ENCODE measurements around the gene CSNK2A1. TPM values are rescaled to one million over a fixed set of nuclear protein-coding genes. Genes with fewer than 3 reads are reported as not detected.
"Not testable (repeated sequence)": the region's sequence is repeated elsewhere in the genome, so short reads cannot be mapped to it uniquely, and the experiment has no call there.

CSNK2A1 gene
- total RNA-seq, 2 donors from 2014 or later: 141 to 145 TPM

DNA sequence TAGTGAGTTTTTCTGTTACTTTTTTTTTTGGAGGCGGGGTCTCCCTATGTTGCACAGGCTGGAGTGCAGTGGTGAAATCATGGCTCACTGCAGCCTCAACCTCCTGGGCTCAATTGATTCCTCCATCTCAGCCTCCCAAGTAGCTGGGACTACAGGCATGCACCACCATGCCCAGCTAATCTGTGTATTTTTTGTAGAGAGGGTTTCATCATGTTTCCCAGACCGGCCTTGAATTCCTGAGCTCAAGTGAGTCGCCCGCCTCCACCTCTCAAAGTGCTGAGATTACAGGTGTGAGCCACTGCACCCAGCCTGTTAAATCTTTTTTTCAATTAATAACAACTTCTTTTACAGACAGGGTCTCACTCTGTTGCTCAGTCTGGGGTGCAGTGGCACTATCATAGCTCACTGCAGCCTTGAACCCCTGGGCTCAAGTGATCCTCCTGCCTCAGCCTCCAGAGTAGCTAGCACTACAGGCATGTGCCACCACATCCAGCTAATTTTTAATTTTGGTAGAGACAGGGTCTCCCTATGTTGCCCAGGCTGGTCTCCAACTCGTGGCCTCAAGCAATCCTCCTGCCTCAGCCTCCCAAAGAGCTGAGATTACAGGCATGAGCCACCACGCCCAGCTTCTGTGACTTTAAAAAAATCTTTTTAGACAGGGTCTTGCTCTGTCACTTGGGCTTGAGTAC, 66.9 kb downstream of the CSNK2A1 start:
- H3K36me3 Mint-ChIP-seq (ENCODE audit: low read depth): peaks cover 47% of the 10 kb centered on the region
- not testable (repeated sequence) for H3K9me3 Mint-ChIP-seq; H3K4me3 Mint-ChIP-seq; H3K4me1 Mint-ChIP-seq; H3K27me3 Mint-ChIP-seq; ATAC-seq (replicated peaks); H3K27ac Mint-ChIP-seq

DNA sequence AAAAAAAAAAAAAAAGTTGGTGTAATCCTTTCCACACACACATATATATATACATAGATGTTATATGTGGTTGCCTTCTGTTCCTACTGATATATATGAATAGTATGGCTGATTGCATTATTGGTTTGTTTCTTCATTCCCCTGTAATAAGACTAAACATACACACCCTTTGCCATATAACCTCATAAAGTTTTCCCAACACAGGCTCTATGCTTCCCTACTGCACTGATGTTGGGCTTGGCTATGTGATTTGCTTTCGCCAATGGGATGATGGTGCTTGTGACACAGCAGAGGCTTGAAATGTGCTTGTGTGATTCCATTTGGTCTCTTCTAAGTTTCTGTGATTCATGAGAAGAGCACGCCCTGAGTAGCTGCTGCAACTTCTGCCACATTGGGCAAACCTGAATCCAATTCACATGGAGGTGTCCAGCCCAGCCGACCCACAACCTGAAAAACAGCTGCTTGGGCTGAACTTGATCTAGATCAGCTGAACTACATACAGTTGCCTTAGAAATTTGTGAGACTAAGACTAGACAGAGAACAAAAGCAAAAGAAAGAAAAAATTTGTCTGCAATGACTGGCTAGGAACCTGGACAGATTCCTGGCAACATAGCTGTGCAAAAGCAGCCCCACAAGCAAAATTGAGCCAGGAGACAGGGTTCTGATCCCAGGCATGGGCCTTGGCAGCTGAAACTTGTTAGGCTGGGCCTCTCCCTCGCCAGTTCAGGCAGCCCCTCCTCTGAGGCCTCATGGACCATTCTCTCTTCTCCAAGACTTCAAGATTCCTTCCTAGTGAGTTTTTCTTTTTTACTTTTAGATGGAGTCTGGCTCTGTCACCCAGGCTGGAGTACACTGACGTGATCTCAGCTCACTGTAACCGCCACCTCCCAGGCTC, 67.9 kb downstream of the CSNK2A1 start:
- Mint-ChIP-seq H3K36me3 (ENCODE audit: low read depth) (peaks cover 44% of the 10 kb centered on the region), H3K4me1 (peaks cover 4% of the 10 kb centered on the region), H3K4me3 (no peak overlapping the region), H3K27ac (no peak overlapping the region), H3K9me3 (no peaks in the 10 kb centered on the region), H3K27me3 (no peaks in the 10 kb centered on the region)
- ATAC-seq (replicated peaks): no peak

DNA sequence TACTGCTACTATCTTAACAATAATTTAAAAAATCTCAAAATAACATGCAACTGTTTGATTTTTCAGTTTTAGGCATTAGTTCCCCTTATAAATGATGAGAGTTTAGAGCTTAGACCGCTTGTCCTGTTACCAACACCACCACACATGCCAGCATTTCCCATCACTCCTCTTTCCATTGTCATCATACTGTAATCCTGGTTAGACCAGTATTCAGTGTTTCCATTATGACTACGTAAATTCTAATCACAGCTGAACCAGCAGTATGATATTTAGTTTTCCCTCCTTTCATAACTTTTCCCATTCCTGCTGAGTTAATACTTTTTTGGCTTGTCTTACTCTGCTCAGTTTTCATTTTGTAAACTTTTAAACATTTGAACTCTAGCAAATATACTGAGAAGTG, 69.0 kb downstream of the CSNK2A1 start:
- no peaks in the 10 kb centered on the region for H3K27me3 Mint-ChIP-seq
- H3K4me1 Mint-ChIP-seq: peaks cover 4% of the 10 kb centered on the region
- H3K36me3 Mint-ChIP-seq (ENCODE audit: low read depth): peaks cover 33% of the 10 kb centered on the region
- peak overlapping the region; percentile 47 for H3K27ac Mint-ChIP-seq
- H3K9me3 Mint-ChIP-seq: no peaks in the 10 kb centered on the region
- no peak overlapping the region for H3K4me3 Mint-ChIP-seq
- ATAC-seq (replicated peaks): no peak

DNA sequence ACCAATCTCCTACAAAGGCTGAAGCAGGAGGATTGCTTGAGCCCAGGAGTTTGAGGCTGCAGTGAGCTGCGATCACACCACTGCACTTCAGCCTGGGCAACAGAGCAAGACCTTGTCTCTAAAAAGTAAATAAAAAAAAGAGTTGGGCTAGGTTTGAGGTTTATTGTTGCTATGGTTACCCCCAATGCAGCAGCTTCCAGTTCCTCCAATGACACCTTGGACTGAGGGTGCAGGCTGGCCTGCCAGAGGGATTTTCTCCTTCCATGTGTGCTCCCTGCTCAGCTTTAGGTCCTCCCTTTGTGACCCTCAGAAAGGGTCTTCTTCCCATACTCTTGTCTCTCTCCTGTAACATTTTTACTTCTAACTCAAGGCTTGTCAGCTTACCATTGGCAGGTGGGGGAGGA, 70.7 kb downstream of the CSNK2A1 start:
- Mint-ChIP-seq H3K9me3 (no peaks in the 10 kb centered on the region), H3K27me3 (no peaks in the 10 kb centered on the region), H3K36me3 (ENCODE audit: low read depth) (peaks cover 16% of the 10 kb centered on the region), H3K4me1 (no peaks in the 10 kb centered on the region), H3K4me3 (no peak overlapping the region), H3K27ac (no peak overlapping the region)
- no peak for ATAC-seq (replicated peaks)

DNA sequence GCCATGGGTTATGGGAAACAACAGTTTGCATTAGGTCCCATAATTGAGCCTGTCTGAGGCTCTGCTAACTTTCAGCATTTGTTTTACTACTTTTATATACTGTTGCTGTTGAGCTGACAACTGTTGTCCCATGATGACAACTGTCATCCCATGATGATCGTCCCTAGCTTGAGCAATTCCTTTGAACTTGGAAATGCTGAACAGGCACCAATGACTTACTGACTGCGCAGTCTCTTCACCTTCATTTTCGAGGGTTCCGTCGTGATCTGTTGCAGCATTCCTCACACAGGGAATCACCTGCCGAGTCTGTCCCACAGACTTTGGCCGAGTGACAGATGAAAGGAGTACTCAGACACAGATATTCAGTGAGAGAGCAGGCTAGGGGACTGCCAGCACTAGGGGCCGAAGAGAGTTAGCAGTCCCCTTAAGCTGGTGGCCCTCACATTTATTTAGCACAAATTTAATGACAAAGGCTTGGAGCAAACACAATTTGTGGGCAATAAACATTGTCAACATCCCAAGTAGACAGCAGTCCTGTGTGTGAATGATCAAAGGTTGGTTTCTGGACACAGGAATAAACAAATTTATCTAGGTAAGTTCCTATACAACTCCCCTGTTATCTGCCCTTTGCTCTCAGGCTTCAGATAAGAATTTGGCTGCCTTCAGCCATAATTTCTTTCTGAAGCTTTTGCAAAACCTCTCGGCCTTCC, 71.3 kb downstream of the CSNK2A1 start:
- no peak for ATAC-seq (replicated peaks)
- H3K9me3 Mint-ChIP-seq: no peaks in the 10 kb centered on the region
- H3K4me3 Mint-ChIP-seq: no peak overlapping the region
- no peak overlapping the region for H3K27ac Mint-ChIP-seq
- no peaks in the 10 kb centered on the region for H3K4me1 Mint-ChIP-seq
- peaks cover 10% of the 10 kb centered on the region for H3K36me3 Mint-ChIP-seq (ENCODE audit: low read depth)
- no peaks in the 10 kb centered on the region for H3K27me3 Mint-ChIP-seq

DNA sequence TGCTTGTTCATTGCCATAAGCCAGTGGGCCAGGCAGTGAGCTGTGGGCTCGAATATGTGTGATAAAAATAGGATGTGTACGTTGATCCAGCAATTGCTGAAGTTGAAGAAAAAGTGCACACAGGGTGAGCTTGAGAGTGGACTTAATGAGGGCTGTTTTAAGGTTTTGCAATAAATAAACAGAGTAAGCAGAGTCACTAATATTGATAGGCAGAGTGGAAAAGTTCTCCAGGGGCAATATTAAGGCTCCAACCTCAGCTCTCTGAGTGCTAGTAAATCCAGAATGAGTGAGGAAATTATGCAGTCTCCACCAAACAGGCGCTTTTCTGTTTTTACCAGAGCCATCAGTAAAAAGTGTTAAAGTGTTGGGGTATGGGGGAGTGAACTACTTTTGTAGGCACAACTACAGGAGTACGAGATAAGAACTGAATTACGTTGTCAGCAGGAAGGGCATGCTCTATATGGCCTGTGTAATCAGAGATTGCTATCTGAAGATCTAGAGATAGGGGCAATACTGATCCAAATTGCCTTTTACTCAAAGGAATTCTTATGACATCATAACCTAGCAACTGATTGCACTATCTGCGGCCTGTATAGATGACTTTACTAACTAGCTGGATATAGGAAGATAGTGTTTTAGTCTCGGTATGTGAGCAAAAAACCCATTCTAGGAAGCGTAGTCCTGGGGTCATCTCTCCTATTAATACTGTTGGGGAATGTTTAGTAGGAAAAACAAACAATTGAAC, 73.7 kb downstream of the CSNK2A1 start:
- Mint-ChIP-seq H3K4me3 (no peak overlapping the region), H3K27me3 (no peaks in the 10 kb centered on the region), H3K9me3 (no peaks in the 10 kb centered on the region), H3K27ac (no peak overlapping the region), H3K4me1 (no peaks in the 10 kb centered on the region), H3K36me3 (ENCODE audit: low read depth) (peaks cover 5% of the 10 kb centered on the region)
- no peak for ATAC-seq (replicated peaks)

DNA sequence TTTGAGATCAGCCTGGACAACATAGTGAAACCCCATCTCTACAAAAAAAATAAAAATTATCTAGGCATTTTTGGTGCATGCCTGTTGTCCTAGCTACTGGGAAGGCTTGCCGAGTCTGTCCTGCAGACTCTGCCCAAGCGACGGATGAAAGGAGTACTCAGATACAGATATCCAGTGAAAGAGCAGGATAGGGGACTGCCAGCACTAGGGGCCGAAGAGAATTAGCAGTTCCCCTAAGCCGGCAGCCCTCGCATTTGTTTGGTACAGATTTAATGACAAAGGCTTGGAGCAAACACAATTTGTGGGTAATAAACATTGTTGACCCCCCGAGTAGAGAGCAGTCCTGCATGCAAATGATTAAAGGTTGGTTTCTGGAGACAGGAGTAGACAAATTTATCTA, 75.8 kb downstream of the CSNK2A1 start:
- no peak for ATAC-seq (replicated peaks)
- Mint-ChIP-seq H3K4me3 (no peak overlapping the region), H3K9me3 (no peaks in the 10 kb centered on the region), H3K4me1 (peaks cover 6% of the 10 kb centered on the region), H3K27me3 (no peaks in the 10 kb centered on the region), H3K27ac (no peak overlapping the region), H3K36me3 (ENCODE audit: low read depth) (no peaks in the 10 kb centered on the region)

DNA sequence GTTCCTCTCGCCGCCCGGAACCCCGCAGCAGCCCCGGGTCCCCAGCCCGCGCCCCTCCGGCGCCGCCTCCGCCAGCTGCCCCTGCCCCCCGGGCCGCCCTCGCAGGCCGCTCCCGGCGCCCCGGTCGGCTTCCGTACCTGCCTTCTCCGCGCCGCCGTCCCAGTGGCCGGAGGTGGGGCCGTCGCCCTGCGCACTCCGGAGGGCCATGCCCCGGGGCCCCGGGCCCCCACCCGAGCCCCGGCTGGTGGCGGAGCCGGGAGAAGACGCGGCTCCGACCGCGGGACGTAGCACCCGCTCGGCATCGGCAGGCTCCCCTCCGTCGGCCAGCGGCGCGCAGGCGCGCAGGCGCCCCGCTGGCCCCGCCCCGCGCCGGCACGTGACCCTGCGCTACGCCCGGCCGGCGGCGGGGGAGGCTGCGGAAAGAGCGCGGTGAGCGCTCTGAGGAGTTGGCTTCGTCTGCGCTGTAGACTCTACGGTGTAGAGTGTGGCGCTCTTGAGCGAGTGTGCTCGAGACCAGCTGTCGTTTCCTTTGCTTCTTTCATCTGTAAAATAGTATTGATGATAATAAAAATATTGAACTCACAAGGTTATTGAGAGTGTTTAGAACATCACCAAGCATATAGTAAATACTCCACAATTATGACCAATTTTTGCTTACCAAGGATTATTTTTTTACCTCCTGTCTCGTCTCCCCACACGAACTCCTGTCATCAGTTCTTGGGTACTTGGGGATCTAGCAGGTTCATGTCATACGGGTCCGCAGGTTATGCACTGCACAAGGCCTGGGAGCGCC, 81.2 kb downstream of the CSNK2A1 start, which contains the start of gene TBC1D20:
TBC1D20 (minus strand) TSS at position 335 of the 793 bp plus-strand sequence; CDS start at position 207, 128 bp downstream.
- peak within 1 kb of the TSS; percentile 97 for H3K27ac Mint-ChIP-seq
- no peaks in the 10 kb centered on the region for H3K27me3 Mint-ChIP-seq
- peaks cover 22% of the 10 kb centered on the region for H3K36me3 Mint-ChIP-seq (ENCODE audit: low read depth)
- H3K9me3 Mint-ChIP-seq: no peaks in the 10 kb centered on the region
- H3K4me3 Mint-ChIP-seq: peak within 1 kb of the TSS; percentile 97
- H3K4me1 Mint-ChIP-seq: peaks cover 18% of the 10 kb centered on the region
- peak; percentile 99 for ATAC-seq (replicated peaks)

DNA sequence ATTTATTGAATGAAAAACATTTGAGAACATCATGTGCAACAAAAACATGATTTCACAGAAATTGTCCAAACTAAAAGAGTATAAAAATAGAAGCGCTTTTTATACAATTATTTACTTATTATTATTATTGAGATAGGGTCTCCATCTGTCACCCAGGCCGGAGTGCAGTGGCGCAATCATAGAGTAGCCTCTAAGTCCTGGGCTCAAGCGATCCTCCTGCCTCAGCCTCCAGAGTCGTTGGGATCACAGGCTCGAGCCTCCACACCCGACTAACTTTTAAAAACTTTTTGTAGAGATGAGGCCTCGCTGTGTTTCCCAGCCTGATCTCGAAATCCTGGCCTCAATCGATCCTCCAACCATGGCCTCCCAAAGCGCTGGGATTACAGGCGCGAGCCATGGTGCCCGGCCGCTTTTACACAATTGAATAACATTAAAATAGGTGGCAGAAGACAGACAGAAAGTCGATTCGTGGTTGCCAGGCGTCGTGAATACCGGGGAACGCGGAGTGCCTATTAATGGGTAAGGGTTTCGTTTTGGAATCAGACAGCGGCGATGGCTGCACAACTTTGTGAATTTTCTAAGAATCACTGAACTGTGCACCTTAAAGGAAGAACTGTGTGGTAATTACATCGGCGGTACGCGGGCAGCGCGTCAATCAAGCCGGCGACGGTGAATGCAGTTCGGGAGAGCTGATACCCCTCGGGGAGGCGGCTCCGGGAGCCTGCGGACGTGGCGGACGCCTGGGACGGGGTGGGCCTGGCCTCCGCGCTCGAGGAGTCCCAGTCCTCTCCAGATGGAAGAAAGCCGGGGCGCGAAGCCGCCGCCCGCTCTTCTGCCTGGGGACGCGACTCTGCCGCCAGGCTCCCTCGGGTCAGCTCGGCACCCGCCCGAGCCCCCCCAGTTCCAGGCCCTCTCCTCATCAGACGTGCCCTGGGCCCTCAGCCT, 82.1 kb downstream of the CSNK2A1 start:
- Mint-ChIP-seq H3K27me3 (no peaks in the 10 kb centered on the region), H3K9me3 (no peaks in the 10 kb centered on the region), H3K4me3 (peak overlapping the region; percentile 97), H3K36me3 (ENCODE audit: low read depth) (peaks cover 25% of the 10 kb centered on the region), H3K27ac (peak overlapping the region; percentile 97), H3K4me1 (peaks cover 21% of the 10 kb centered on the region)
- peak; percentile 41 for ATAC-seq (replicated peaks)

DNA sequence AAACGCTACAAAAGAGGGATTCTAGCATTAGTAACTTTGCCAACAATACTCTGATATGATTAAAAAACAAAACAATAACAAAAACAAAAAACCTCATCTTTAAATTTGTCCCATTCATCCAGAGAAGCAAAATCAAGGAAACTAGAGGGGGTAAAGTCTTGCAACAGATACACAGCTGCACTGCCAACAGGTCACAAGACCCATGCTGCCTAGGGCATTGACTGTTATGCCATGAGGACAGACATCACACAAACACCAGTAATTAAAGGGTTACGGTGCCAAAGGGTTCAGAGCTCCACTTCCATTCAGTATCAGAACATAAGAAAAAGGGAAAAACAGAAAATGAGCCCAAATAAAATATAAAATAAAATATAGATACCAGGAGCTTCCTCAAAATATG, 82.9 kb downstream of the CSNK2A1 start:
- Mint-ChIP-seq H3K4me3 (peak overlapping the region; percentile 97), H3K27me3 (no peaks in the 10 kb centered on the region)
- ATAC-seq (replicated peaks): no peak

DNA sequence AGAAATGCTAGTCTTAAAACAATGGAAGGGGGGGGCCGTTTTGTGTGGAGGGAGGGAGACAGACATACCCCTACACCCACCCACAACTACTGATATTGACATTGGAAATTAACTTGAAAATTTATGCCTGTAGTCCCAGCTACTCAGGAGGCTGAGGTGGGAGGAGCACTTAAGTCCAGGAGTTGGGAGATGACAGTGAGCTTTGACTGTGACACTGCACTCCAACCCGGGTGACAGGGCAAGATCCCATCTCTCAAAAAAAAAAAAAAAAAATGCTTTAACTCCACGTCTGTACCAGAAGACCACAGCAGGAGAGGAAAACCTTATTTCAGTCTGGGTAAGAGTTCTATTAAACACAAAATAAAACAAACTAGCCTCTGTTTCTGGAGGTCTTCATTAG, 83.4 kb downstream of the CSNK2A1 start:
- Mint-ChIP-seq H3K4me1 (peaks cover 21% of the 10 kb centered on the region), H3K27ac (peak overlapping the region; percentile 66), H3K36me3 (ENCODE audit: low read depth) (peaks cover 25% of the 10 kb centered on the region), H3K27me3 (no peaks in the 10 kb centered on the region), H3K4me3 (peak overlapping the region; percentile 97), H3K9me3 (no peaks in the 10 kb centered on the region)
- no peak for ATAC-seq (replicated peaks)

More for the DNA sequence above, 82.9 kb downstream of the CSNK2A1 start:
- peak overlapping the region; percentile 66 for H3K27ac Mint-ChIP-seq
- no peaks in the 10 kb centered on the region for H3K9me3 Mint-ChIP-seq
- H3K36me3 Mint-ChIP-seq (ENCODE audit: low read depth): peaks cover 25% of the 10 kb centered on the region
- peaks cover 21% of the 10 kb centered on the region for H3K4me1 Mint-ChIP-seq

DNA sequence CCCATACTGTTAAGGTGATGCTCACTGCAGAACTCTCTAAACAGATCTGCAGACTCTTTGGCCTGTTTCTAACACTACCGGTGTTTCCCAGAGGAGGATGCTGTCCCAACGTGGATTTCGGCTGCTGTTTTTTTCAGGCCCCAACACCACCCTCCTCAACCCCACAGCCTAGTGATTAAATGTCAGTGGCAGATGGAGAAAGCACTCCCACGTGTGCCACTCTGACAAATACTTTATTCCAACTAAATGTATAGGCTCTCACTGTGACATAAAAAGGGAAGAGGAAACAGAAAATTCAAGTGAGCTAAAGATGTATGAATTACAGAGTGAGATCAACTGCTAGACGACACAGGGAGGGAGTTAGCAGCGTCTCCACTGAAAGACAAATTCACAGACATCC, 84.8 kb downstream of the CSNK2A1 start:
- no peak overlapping the region for H3K4me3 Mint-ChIP-seq
- no peak overlapping the region for H3K27ac Mint-ChIP-seq

More for the DNA sequence above, 84.8 kb downstream of the CSNK2A1 start:
- Mint-ChIP-seq H3K27me3 (no peaks in the 10 kb centered on the region), H3K36me3 (ENCODE audit: low read depth) (peaks cover 25% of the 10 kb centered on the region), H3K4me1 (peaks cover 21% of the 10 kb centered on the region), H3K9me3 (no peaks in the 10 kb centered on the region)
- no peak for ATAC-seq (replicated peaks)
